ENCODE measurements around the gene CLDN6. TPM values are rescaled to one million over a fixed set of nuclear protein-coding genes. Genes with fewer than 3 reads are reported as not detected.

Gene CLDN6
- total RNA-seq, 1 donor from 2014 or later: not detected

DNA sequence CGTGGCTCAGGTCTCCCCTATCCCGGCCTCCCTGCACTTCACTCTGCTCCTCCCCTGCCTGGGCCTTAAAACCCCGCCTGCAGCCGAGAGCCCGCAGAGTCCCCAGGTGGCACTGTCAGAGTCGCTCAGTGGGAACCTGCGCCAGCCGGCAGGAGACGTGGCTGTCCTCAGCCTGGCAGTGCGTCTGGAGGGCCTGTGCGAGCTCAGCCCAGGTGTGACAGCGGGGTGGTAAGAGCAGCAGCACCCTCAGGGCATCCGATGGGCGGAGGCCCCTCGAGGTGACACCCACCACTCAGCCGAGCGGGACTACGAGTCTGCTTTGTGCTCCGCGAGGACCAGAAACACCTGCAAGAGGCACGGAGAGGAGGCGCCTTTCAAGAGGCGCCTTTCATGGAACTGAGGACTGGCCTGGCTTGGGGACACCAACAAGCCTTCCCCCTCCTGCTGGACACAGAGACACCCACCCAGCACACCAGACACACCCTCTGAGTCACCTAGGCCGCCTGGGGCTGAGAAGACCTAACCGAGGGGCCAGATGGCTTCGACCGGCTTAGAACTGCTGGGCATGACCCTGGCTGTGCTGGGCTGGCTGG lies 5.1 kb downstream of the CLDN6 start, which contains the start of gene CLDN9:
Gene CLDN9 (plus strand): TSS at position 96 of the 593 bp plus-strand sequence. CDS start 440 bp downstream, at position 536.
- H3K9me3 ChIP-seq: no peaks in the 10 kb centered on the region
- intact Hi-C loops (cut with DNase I): no loop called here
- H3K27me3 ChIP-seq: peaks cover 16% of the 10 kb centered on the region
- no peak within 1 kb of the TSS for H3K27ac ChIP-seq
- no peak for DNase-seq (ENCODE audit: extremely low spot score in 2 of 2)
- no peak within 1 kb of the TSS for H3K4me3 ChIP-seq
- peaks cover 3% of the 10 kb centered on the region for H3K4me1 ChIP-seq
- TF ChIP-seq POLR2A (IDR thresholded peaks at IDR 0.05): no peak
- no peak for TF ChIP-seq POLR2AphosphoS5 (IDR thresholded peaks at IDR 0.05; ENCODE audit: insufficient read depth in 1 of 2, low read depth in 1 of 2)
- TF ChIP-seq, protein P1, sequence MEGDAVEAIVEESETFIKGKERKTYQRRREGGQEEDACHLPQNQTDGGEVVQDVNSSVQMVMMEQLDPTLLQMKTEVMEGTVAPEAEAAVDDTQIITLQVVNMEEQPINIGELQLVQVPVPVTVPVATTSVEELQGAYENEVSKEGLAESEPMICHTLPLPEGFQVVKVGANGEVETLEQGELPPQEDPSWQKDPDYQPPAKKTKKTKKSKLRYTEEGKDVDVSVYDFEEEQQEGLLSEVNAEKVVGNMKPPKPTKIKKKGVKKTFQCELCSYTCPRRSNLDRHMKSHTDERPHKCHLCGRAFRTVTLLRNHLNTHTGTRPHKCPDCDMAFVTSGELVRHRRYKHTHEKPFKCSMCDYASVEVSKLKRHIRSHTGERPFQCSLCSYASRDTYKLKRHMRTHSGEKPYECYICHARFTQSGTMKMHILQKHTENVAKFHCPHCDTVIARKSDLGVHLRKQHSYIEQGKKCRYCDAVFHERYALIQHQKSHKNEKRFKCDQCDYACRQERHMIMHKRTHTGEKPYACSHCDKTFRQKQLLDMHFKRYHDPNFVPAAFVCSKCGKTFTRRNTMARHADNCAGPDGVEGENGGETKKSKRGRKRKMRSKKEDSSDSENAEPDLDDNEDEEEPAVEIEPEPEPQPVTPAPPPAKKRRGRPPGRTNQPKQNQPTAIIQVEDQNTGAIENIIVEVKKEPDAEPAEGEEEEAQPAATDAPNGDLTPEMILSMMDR (IDR thresholded peaks at IDR 0.05): no peak
- H3K36me3 ChIP-seq: no peaks in the 10 kb centered on the region

DNA sequence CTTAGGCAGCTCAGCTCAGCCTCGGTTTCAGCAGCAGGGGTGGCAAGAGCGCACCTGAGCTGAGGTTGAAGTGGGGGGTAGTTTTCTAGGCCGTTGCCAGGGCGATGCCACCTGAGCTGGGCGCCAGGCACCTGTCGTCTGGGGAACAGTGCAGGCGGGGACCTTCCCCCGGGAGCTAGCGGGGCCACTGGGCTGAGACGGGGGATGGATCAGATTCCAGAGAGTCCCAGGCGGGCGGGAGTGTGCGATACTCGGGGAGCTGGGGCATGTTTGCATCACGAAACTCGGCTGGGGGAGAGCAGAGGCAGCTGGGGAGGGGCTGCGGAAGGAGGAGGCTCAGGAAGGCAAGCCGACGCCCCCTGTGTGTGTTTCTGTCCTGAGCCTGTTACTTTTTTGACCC lies 5.7 kb downstream of the CLDN6 start:
- no peaks in the 10 kb centered on the region for H3K9me3 ChIP-seq
- intact Hi-C loops (cut with DNase I): no loop called here
- peaks cover 3% of the 10 kb centered on the region for H3K4me1 ChIP-seq
- no peak for DNase-seq (ENCODE audit: extremely low spot score in 2 of 2)
- no peaks in the 10 kb centered on the region for H3K36me3 ChIP-seq
- H3K4me3 ChIP-seq: no peak overlapping the region
- no peak overlapping the region for H3K27ac ChIP-seq
- peaks cover 11% of the 10 kb centered on the region for H3K27me3 ChIP-seq
- TF ChIP-seq, protein P1 (IDR thresholded peaks at IDR 0.05): no peak

DNA sequence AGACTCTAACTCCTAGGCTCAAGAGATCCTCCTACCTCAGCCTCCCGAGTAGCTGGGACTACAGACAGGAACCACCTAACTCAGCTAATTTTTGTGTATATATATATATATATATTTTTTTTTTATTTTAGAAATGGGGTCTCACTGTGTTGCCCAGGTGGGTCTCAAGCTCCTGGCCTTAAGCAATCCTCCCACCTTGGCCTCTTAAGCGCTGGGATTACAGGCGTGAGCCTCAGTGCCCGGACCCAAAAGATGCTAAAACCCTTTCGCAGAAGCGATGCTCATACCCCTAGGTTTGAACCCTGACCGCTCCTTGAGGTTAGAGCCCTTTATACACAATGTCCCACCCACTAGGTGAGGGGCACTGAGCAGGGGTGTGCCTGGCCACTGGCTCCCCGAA lies 7.5 kb downstream of the CLDN6 start:
- Histone ChIP-seq H3K9me3 (no peaks in the 10 kb centered on the region), H3K4me1 (peaks cover 3% of the 10 kb centered on the region), H3K27ac (no peak overlapping the region), H3K4me3 (no peak overlapping the region), H3K27me3 (peaks cover 11% of the 10 kb centered on the region), H3K36me3 (no peaks in the 10 kb centered on the region)
- intact Hi-C loops (cut with DNase I): no loop called here
- TF ChIP-seq, protein P1 (IDR thresholded peaks at IDR 0.05): no peak
- TF ChIP-seq POLR2A (IDR thresholded peaks at IDR 0.05): no peak
- no peak for TF ChIP-seq POLR2AphosphoS5 (IDR thresholded peaks at IDR 0.05; ENCODE audit: insufficient read depth in 1 of 2, low read depth in 1 of 2)
- no peak for DNase-seq (ENCODE audit: extremely low spot score in 2 of 2)

DNA sequence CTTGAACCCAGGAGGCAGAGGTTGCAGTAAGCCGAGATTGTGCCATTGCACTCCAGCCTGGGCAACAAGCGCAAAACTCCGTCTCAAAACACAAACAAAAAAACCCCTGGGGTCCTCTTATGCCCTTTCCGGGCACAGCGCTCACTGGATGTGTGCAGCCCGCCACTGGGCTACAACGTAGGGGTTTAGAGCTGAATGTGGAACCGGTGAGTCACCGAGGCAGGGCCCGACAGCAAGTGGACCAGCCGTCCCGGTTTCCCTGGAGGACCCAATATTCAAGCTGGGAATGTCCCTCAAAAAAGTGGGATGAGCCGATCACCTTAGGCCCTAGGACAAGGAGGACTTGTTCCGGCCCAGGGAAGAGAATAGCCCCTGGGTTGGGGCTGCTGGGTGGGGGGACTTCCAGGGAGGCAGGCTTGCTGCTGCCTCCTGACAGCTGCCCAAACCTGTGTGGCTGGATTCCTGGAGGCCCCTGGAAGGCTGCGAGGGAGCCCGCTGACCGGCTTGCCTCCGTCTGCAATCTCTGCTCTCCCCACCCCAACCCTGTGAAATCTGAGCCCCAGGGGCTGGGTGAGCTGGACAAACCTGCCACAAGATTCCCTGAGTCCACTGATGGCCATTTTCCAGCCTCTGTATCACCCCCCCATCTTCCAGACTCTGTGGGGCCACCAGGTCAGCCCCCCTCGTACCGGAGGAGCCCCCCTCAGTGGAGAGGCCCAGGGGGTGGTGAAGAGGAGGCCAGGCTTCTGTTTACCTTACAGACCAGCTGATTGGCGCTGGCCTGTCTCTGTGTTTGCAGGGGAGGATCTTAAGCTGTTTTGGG lies 8.2 kb downstream of the CLDN6 start:
- no peak overlapping the region for H3K27ac ChIP-seq
- H3K27me3 ChIP-seq: peaks cover 11% of the 10 kb centered on the region
- no peaks in the 10 kb centered on the region for H3K9me3 ChIP-seq
- H3K4me1 ChIP-seq: peaks cover 7% of the 10 kb centered on the region
- H3K4me3 ChIP-seq: no peak overlapping the region
- H3K36me3 ChIP-seq: no peaks in the 10 kb centered on the region
- intact Hi-C loops (cut with DNase I): no loop called here
- DNase-seq (ENCODE audit: extremely low spot score in 2 of 2): no peak
- TF ChIP-seq POLR2A (IDR thresholded peaks at IDR 0.05): no peak
- TF ChIP-seq POLR2AphosphoS5 (IDR thresholded peaks at IDR 0.05; ENCODE audit: insufficient read depth in 1 of 2, low read depth in 1 of 2): no peak
- TF ChIP-seq, protein P1 (IDR thresholded peaks at IDR 0.05): no peak

DNA sequence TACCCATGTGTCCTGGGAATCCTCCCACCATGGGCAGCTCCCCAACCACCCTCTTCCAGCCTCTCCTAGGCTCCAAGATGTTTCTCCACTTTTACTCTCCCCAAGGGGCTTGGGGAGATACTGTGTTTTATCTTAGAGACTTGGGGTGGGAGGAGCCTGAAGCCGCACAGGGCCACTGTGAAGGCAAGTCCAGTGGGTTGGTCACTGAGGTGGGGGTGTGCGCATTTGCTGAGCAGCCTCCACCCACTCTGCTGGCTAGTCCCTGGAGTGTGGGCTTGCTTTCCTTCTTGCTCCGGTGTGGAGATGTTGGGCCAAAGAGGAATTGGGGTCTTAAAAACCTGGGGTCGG lies 9.3 kb downstream of the CLDN6 start:
- Histone ChIP-seq H3K9me3 (no peaks in the 10 kb centered on the region), H3K27me3 (peaks cover 11% of the 10 kb centered on the region), H3K4me3 (no peak overlapping the region), H3K36me3 (no peaks in the 10 kb centered on the region), H3K4me1 (peaks cover 8% of the 10 kb centered on the region), H3K27ac (no peak overlapping the region)
- no peak for TF ChIP-seq POLR2A (IDR thresholded peaks at IDR 0.05)
- TF ChIP-seq POLR2AphosphoS5 (IDR thresholded peaks at IDR 0.05; ENCODE audit: insufficient read depth in 1 of 2, low read depth in 1 of 2): no peak
- TF ChIP-seq, protein P1 (IDR thresholded peaks at IDR 0.05): no peak
- intact Hi-C loops (cut with DNase I): no loop called here
- DNase-seq (ENCODE audit: extremely low spot score in 2 of 2): no peak

Measured in vagina (tissue), 2 donors.